ENCODE measurements around the gene LRMDA. TPM values are rescaled to one million over a fixed set of nuclear protein-coding genes. Genes with fewer than 3 reads are reported as not detected.

Gene LRMDA
- total and polyA plus RNA-seq, 10 of the 15 experiments (the other 5 are each of a cell fraction or from before 2014, with no cell fraction given) = 0.07 to 0.54 (median 0.29) TPM; not detected in 4

GRCh38 chr10:75422913-75423312 is 8.5 kb upstream of the LRMDA start (continued):
- TF ChIP-seq PKNOX1 (IDR thresholded peaks at IDR 0.05) = no peak
- no peak for TF ChIP-seq TCF7 (IDR thresholded peaks at IDR 0.05; ENCODE audit: borderline replicate concordance)
- no peak for TF ChIP-seq KLF5 (IDR thresholded peaks at IDR 0.05; ENCODE audit: partially characterized antibody)
- TF ChIP-seq RELA (IDR thresholded peaks at IDR 0.05; ENCODE audit: borderline replicate concordance, partially characterized antibody) = no peak
- no peak for TF ChIP-seq ZNF687 (IDR thresholded peaks at IDR 0.05)
- no peak for TF ChIP-seq IKZF2 (IDR thresholded peaks at IDR 0.05)

- no peaks in the 10 kb centered on the region for H3K36me3 ChIP-seq (ENCODE audit: control insufficient read depth in 2 of 2, insufficient read depth in 2 of 2, low read length in 1 of 2)
- H4K20me1 ChIP-seq (ENCODE audit: control insufficient read depth, insufficient read depth) = no peaks in the 10 kb centered on the region
- no peak for FAIRE-seq
- no peak for DNase-seq (ENCODE audit: low read depth, low spot score)
- no peak overlapping the region for H3K4me3 ChIP-seq
- intact Hi-C loops (cut with micrococcal nuclease; ENCODE audit: unreplicated experiment) (no loop called here), in situ Hi-C loops (cut with MboI) (no loop called here)
- WGBS (ENCODE audit: insufficient coverage, insufficient replicate concordance, low lambda C conversion rate, missing lambda C conversion rate) = 0% methylated on average over 2 of the region's 2 CpGs
- H3K4me2 ChIP-seq (ENCODE audit: control insufficient read depth, insufficient read depth) = no peak overlapping the region
- H3K79me2 ChIP-seq (ENCODE audit: control insufficient read depth, insufficient read depth, low read length) = no peaks in the 10 kb centered on the region
- ChIA-PET POLR2A (no interaction called here), CTCF (interaction anchor here (0.5 kb wide), 1 partner anchor 585 kb away, joined by 4 read pairs; no protein-coding TSS in a partner anchor), SMC1A (ENCODE audit: uncharacterized antibody, unreplicated experiment) (interaction anchor here (0.6 to 1.8 kb wide), 6 partner anchors 8 to 31 kb away, joined by 3 to 7 read pairs (median 4); no protein-coding TSS in a partner anchor), RAD21 (ENCODE audit: unreplicated experiment) (interaction anchor here (1.5 to 1.7 kb wide), 2 partner anchors 16 to 63 kb away, joined by 3 to 6 read pairs; no protein-coding TSS in a partner anchor)
- no peak overlapping the region for H3K9ac ChIP-seq (ENCODE audit: control insufficient read depth, insufficient read depth, low read length)
- no peaks in the 10 kb centered on the region for H3K27me3 ChIP-seq (replicated peaks in 1 of 2; ENCODE audit: control insufficient read depth in 2 of 2, insufficient read depth in 2 of 2, low read length in 1 of 2)
- H2AFZ ChIP-seq (ENCODE audit: control insufficient read depth, low read depth, low read length) = no peak overlapping the region
- no peaks in the 10 kb centered on the region for H3K4me1 ChIP-seq (ENCODE audit: control insufficient read depth, insufficient read depth, low read length)
- BruUV-seq (replicated peaks) = no TSS peak
- ATAC-seq = no peak
- no peak overlapping the region for H3K27ac ChIP-seq (ENCODE audit: control insufficient read depth, insufficient read depth)
- no peaks in the 10 kb centered on the region for H3K9me3 ChIP-seq (replicated peaks; ENCODE audit: control insufficient read depth, insufficient read depth, low read length)
- no peak for TF ChIP-seq MXI1 (IDR thresholded peaks at IDR 0.05; ENCODE audit: low read depth, low read length)
- no peak for TF ChIP-seq USF2 (IDR thresholded peaks at IDR 0.05; ENCODE audit: borderline replicate concordance, low read depth, low read length)
- TF ChIP-seq IRF5 (IDR thresholded peaks at IDR 0.05; ENCODE audit: borderline replicate concordance) = no peak
- no peak for TF ChIP-seq BCL3 (IDR thresholded peaks at IDR 0.05; ENCODE audit: borderline replicate concordance, insufficient read depth, low read depth, low read length, poor library complexity, severe bottlenecking)
- TF ChIP-seq ZNF384 (IDR thresholded peaks at IDR 0.05; ENCODE audit: borderline replicate concordance, low read depth, low read length) = no peak
- no peak for TF ChIP-seq ZNF622 (IDR thresholded peaks at IDR 0.05)
- TF ChIP-seq CHD2 (IDR thresholded peaks at IDR 0.05; ENCODE audit: borderline replicate concordance, low read depth, low read length) = no peak
- TF ChIP-seq YY1 (IDR thresholded peaks at IDR 0.05; ENCODE audit: low read depth, low read length) = no peak
Observed at GRCh38 chr10:75424571-75424970, 6.9 kb upstream of the LRMDA start.

All from GM12878 (cell line).